HG03442 (cell line): ENCODE results near the gene ATP6AP2.

ENCODE experiments used
- ATAC-seq: cut with Tn5 transposase; IDR thresholded peaks from one replicate; pipeline ENCODE4 v1.9.1; 2021; ENCODE audit warnings: mild to moderate bottlenecking, moderate library complexity; ENCODE audit not compliant: unreplicated experiment

ATP6AP2 gene

DNA sequence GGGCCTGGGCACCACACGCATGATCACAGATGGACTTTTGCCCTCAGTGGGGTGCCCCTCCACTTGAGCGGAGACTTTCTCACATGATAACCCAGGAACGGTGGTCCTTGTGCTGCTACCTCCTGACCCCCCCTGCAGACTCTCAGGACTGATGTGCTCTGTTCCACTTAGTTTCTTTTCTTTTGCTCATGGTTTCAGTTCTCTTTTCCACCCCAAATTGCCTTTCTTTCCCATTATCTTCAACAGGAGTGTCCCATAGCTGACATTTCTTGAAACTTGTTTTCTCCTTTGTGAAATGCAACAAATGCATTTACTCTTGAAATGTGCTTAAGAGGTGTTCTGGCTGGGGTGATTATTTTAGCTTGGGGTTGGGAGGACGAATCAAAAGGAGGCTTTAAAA lies 51.4 kb downstream of the ATP6AP2 start:
- ATAC-seq = no peak

DNA sequence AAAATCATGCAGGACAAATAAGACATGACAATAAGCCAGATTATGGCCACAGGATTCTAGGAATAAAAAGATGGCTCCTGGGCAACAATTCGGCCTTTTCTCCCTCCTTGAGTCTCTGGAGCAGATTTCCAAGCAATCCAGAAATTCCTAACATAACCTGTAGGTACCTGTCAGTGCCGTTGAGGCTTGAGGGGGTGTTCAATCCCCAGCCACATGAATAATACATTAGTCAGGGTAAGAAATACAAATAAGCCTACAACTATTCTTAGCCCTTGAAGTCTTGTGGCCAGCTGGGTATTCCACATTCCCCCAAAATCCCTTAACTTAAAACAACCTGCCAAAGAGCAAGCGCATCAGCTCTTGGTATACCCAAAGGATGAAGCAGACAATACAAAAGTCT lies 56.9 kb downstream of the ATP6AP2 start:
- ATAC-seq = no peak

DNA sequence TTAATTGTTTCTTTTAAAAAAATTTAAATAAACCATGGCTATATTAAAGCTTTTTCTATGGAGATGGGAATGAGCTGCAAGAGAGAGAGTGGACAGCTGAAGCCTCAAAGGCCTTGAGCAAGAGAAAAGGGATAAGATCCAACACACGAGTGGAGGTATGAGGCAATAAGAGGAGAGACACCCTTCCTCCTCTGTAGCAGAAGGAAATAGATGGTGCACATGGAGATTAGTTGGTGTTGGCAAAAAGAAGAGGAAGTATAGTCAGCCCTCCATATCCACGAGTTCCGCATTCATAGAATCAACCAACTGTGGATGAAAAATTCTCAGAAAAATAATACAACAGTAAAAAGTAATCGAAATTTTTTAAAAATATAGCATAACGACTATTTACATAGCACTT lies 63.4 kb downstream of the ATP6AP2 start:
- no peak for ATAC-seq

DNA sequence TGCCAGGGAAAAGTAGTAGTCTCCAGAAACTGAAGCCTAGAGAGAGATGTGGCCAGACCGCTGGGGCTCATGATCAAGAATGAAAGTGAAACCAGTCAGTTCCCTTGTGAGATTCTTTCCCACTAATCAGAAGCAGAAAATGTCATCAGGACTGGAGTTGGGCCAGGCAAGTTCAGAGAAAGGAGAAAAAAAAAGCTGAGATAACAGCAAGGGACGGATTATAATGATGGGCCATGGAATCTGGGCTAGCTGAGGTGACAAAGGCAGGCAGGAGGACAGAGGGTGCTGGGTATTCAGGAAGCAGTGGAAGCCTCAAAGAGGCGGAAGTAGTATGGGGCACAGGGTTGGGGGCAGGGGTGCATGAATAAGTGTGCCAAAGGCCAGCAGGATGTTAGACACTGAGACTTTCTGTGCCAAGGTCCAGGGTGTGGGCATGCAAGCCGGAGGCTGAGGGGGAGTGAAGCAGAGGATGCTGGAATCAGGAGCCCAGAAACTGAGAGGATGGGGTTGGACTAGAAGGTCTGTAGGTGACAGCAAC lies 64.1 kb downstream of the ATP6AP2 start:
- ATAC-seq = no peak

GRCh38 chrX:40646489-40647306 lies 65.9 kb downstream of the ATP6AP2 start:
- peak; percentile 14 for ATAC-seq

GRCh38 chrX:40647307-40648197 lies 66.8 kb downstream of the ATP6AP2 start, which contains the start of gene CXorf38:
TSS of gene CXorf38 (minus strand) at chrX:40647561. CDS start at chrX:40647520, 41 bp downstream.
- peak; percentile 70 for ATAC-seq

DNA sequence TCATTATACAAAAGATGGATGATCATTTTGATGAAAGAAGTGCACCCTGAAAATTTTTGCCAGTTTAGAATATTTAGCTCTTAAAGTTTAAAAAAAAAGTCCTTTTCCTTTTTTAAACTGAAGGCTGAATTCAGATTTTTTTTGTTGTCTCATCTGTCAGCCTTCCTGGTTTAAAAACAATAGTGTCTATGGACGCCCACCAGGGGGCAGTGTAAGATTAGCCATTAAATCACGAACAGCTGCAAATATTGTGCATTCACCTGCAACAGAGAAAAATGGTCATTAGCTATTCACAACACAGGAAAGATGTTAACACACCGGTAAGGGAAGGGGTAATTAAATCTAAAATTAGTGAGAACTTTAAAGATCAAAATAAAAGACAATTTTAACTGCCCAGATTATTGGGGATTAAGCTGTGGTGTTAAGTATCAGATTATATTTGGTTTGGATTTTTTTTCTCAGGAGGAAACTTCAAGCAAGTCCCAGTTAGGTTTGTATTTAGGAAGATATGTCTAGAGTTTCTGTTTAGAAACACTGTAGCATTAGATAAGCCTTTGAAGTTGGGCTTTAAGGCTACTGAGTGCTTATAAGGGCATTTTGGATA lies 71.0 kb downstream of the ATP6AP2 start:
- ATAC-seq = no peak

GRCh38 chrX:40652664-40653063 lies 71.9 kb downstream of the ATP6AP2 start:
- no peak for ATAC-seq

DNA sequence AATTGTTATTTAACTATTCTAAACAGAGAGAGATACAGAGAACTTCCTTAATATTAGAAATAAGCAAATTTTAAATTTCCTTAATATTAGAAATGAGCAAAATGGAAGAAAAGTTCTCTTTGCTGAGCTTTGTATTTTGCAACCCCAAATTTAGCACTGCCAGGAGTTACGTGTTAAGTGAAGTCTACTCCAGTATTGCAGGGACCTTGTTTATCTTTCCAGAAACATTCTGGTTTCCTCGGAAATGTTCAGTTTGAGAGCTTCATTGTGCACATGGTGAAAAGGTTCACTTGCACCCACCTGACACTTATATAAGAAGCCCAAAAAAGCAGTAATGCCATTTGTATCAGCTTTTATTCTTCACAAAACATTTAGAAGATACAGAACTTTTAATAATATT lies 72.8 kb downstream of the ATP6AP2 start:
- ATAC-seq = no peak
